ENCODE results near the gene ASZ1.

DNA sequence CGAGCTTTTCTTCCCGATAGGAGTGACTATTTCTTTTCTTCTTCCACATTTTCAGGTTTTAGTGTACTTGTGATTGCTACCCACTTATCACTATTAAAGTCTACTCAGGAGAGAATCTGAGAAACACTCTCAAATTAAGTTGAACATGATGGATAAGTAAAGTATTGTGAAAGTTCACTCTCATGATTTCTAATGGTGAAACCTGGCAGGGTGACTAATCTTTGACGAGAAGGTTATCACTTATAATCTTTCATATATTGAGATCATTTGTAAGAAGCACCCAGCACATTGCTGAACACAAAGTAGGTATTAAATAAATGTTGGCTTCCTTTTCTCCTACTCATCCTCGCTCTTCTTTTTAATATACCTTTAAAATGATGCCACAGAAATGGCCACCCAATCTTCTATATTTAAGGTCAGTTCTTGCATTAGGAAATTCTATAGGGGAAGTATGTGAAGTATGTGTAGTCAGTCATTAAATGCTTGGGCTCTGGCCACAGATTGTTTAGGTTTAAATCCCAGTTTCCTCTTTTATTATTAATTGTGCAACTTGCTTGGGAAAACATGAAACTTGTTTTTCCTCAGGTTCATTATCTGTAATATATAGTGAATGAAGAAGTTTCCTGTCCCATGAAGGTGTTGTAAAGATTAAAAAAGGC is 49.4 kb upstream of the ASZ1 start:
- TF ChIP-seq EP300 (IDR thresholded peaks at IDR 0.05) (no peak), POLR2A (IDR thresholded peaks at IDR 0.05; ENCODE audit: low read depth) (no peak), POLR2AphosphoS5 (IDR thresholded peaks at IDR 0.05) (no peak)
- TF ChIP-seq, protein P1, sequence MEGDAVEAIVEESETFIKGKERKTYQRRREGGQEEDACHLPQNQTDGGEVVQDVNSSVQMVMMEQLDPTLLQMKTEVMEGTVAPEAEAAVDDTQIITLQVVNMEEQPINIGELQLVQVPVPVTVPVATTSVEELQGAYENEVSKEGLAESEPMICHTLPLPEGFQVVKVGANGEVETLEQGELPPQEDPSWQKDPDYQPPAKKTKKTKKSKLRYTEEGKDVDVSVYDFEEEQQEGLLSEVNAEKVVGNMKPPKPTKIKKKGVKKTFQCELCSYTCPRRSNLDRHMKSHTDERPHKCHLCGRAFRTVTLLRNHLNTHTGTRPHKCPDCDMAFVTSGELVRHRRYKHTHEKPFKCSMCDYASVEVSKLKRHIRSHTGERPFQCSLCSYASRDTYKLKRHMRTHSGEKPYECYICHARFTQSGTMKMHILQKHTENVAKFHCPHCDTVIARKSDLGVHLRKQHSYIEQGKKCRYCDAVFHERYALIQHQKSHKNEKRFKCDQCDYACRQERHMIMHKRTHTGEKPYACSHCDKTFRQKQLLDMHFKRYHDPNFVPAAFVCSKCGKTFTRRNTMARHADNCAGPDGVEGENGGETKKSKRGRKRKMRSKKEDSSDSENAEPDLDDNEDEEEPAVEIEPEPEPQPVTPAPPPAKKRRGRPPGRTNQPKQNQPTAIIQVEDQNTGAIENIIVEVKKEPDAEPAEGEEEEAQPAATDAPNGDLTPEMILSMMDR (IDR thresholded peaks at IDR 0.05): no peak
